Motor neuron (in vitro differentiated cells): ENCODE data around the gene APOBEC3H. TPM values are rescaled to one million over a fixed set of nuclear protein-coding genes. Genes with fewer than 3 reads are reported as not detected.
"Not testable (repeated sequence)": the region's sequence is repeated elsewhere in the genome, so short reads cannot be mapped to it uniquely, and the experiment has no call there.

Experiments used
- ATAC-seq, 8 experiments: fragments of 200-7000 bp; cut with Tn5 transposase; replicated peaks in 6 of 8; 2 replicates each; pipeline ENCODE4 v1.8.0; 2021; ENCODE audit warnings: mild to moderate bottlenecking in 8 of 8, moderate library complexity in 8 of 8
- H3K27ac ChIP-seq, 2 donors: fragments of 250-450 bp; sonication (Bioruptor Pico); 2 replicates each; pipeline ENCODE4 v1.9.0; 2021; ENCODE audit warnings: antibody characterized with exemption in 2 of 2, mild to moderate bottlenecking in 2 of 2, moderate library complexity in 1 of 2
- H3K4me1 ChIP-seq, 2 donors: fragments of 250-450 bp; sonication (Bioruptor Pico); replicated peaks in 1 of 2; 2 replicates each; pipeline ENCODE4 v1.6.1; 2021; ENCODE audit warnings: antibody characterized with exemption in 2 of 2, mild to moderate bottlenecking in 2 of 2, moderate library complexity in 1 of 2
- H3K4me3 ChIP-seq, 5 donors: fragments of 250-450 bp; sonication (Bioruptor Pico); 2 replicates each; pipeline ENCODE4 v1.9.0; 2021; ENCODE audit warnings: antibody characterized with exemption in 5 of 5, mild to moderate bottlenecking in 5 of 5, moderate library complexity in 4 of 5
- WGBS, 10 experiments: fragments of 450-650 bp; shearing (Covaris generic); methylation state at CpG; one replicate each; pipeline ENCODE4 v1.0.0; 2022; 5-methylcytosine and 5-hydroxymethylcytosine counted together
- in situ Hi-C, 9 experiments: fragments of 400-800 bp; cut with MboI; loops; one replicate each; pipeline ENCODE4 v1.15.0; 2021; ENCODE audit warnings: low sequenced_read_pairs in 9 of 9, low pct_unique_long_range_greater_than_20kb in 2 of 9; ENCODE audit not compliant: unreplicated experiment in 9 of 9
- total RNA-seq, 8 experiments: library from RNA; unstranded; fragments of 300-600 nt; gene quantifications; 2 replicates each; pipeline versions ENCODE4 v1.2.3 to v1.2.4, GENCODE V29; 2022

APOBEC3H gene
- total RNA-seq = 1 to 10 TPM in 2 of 8 experiments, under 1 TPM in 1, not detected in 5; 0.94 to 3.2 (median 2.3) TPM

GRCh38 chr22:39097098-39098020 lies at the start of gene APOBEC3H:
APOBEC3H (plus strand) TSS chr22:39097244; CDS start chr22:39100279, 3,035 bp downstream.
- no peak within 1 kb of the TSS for H3K27ac ChIP-seq
- 0 to 92% (median 59%) methylated on average over 1 to 3 of the region's 9 CpGs; no CpG with 5 or more reads in 4 of the 10 experiments for WGBS, 10 experiments
- in situ Hi-C loops = no loop called here
- H3K4me1 ChIP-seq = peaks cover 0 to 6% of the 10 kb centered on the region in 2 donors
- peak in 3 of 8 experiments; percentile 16 to 58 (median 43) for ATAC-seq
- H3K4me3 ChIP-seq = no peak within 1 kb of the TSS

GRCh38 chr22:39049486-39049885 lies 47.6 kb upstream of the APOBEC3H start:
- 87 to 100% (median 95%) methylated on average over 1 to 6 of the region's 7 CpGs; no CpG with 5 or more reads in 1 of the 10 experiments for WGBS, 10 experiments
- in situ Hi-C loops, ATAC-seq, H3K4me3 ChIP-seq, H3K27ac ChIP-seq: not testable (repeated sequence)
- peaks cover 13% of the 10 kb centered on the region in 2 donors for H3K4me1 ChIP-seq

GRCh38 chr22:39051844-39052495 lies 45.1 kb upstream of the APOBEC3H start:
- H3K4me1 ChIP-seq, ATAC-seq, H3K4me3 ChIP-seq, H3K27ac ChIP-seq, in situ Hi-C loops: not testable (repeated sequence)
- WGBS, 10 experiments = 70 to 90% (median 80%) methylated on average over 2 of the region's 18 CpGs; no CpG with 5 or more reads in 7 of the 10 experiments

- Histone ChIP-seq H3K4me1 (no peaks in the 10 kb centered on the region), H3K27ac (no peak overlapping the region), H3K4me3 (no peak overlapping the region)
- in situ Hi-C loops = no loop called here
- WGBS, 10 experiments = 30 to 100% (median 94%) methylated on average over 1 to 7 of the region's 11 CpGs; no CpG with 5 or more reads in 1 of the 10 experiments
- ATAC-seq = no peak
Measured at GRCh38 chr22:39055658-39056057, 41.4 kb upstream of the APOBEC3H start.

- ATAC-seq, H3K4me1 ChIP-seq, H3K27ac ChIP-seq, H3K4me3 ChIP-seq, in situ Hi-C loops: not testable (repeated sequence)
- 33 to 80% (median 79%) methylated on average over 1 to 5 of the region's 6 CpGs; no CpG with 5 or more reads in 3 of the 10 experiments for WGBS, 10 experiments
Measured at GRCh38 chr22:39061290-39061689, 35.8 kb upstream of the APOBEC3H start.

- H3K4me3 ChIP-seq, H3K27ac ChIP-seq, ATAC-seq, in situ Hi-C loops, H3K4me1 ChIP-seq: not testable (repeated sequence)
- WGBS, 10 experiments = 40 to 93% (median 83%) methylated on average over 1 to 10 of the region's 10 CpGs; no CpG with 5 or more reads in 3 of the 10 experiments
Measured at GRCh38 chr22:39061951-39062350, 35.1 kb upstream of the APOBEC3H start.

- H3K4me1 ChIP-seq, in situ Hi-C loops, H3K27ac ChIP-seq, H3K4me3 ChIP-seq, ATAC-seq: not testable (repeated sequence)
- whole genome bisulfite sequencing, 10 experiments = no CpG with 5 or more reads among the region's 8 CpGs
Measured at GRCh38 chr22:39063904-39064303, 33.1 kb upstream of the APOBEC3H start.

- H3K27ac ChIP-seq, H3K4me1 ChIP-seq, ATAC-seq, H3K4me3 ChIP-seq, in situ Hi-C loops: not testable (repeated sequence)
- 37 to 100% (median 86%) methylated on average over 3 to 9 of the region's 9 CpGs for WGBS, 10 experiments
Measured at GRCh38 chr22:39066442-39067276, 30.4 kb upstream of the APOBEC3H start.

GRCh38 chr22:39068033-39068785 lies 28.8 kb upstream of the APOBEC3H start:
- no peaks in the 10 kb centered on the region for H3K4me1 ChIP-seq
- 46 to 90% (median 83%) methylated on average over 2 to 9 of the region's 13 CpGs for WGBS, 10 experiments
- no peak overlapping the region for H3K4me3 ChIP-seq
- ATAC-seq = no peak
- H3K27ac ChIP-seq = no peak overlapping the region
- in situ Hi-C loops = no loop called here

- no peak overlapping the region for H3K27ac ChIP-seq
- H3K4me3 ChIP-seq = no peak overlapping the region
- WGBS, 10 experiments = 100% methylated on average over 1 to 2 of the region's 7 CpGs; no CpG with 5 or more reads in 4 of the 10 experiments
- peaks cover 0 to 6% of the 10 kb centered on the region in 2 donors for H3K4me1 ChIP-seq
- ATAC-seq = no peak
- in situ Hi-C loops = no loop called here
Measured at GRCh38 chr22:39070186-39070585, 26.9 kb upstream of the APOBEC3H start.

GRCh38 chr22:39072581-39072981 lies 24.5 kb upstream of the APOBEC3H start:
- ATAC-seq, H3K27ac ChIP-seq, H3K4me3 ChIP-seq, in situ Hi-C loops: not testable (repeated sequence)
- 83% methylated on average over 2 of the region's 7 CpGs; no CpG with 5 or more reads in 9 of the 10 experiments for WGBS, 10 experiments
- H3K4me1 ChIP-seq = peaks cover 16 to 18% of the 10 kb centered on the region in 2 donors

- Histone ChIP-seq H3K4me3 (no peak overlapping the region), H3K27ac (no peak overlapping the region), H3K4me1 (peaks cover 16 to 24% of the 10 kb centered on the region in 2 donors)
- in situ Hi-C loops = no loop called here
- ATAC-seq = no peak
- WGBS, 10 experiments = 0 to 100% (median 49%) methylated on average over 1 to 2 of the region's 2 CpGs; no CpG with 5 or more reads in 2 of the 10 experiments
Measured at GRCh38 chr22:39073981-39074380, 23.1 kb upstream of the APOBEC3H start.
